Hematopoietic multipotent progenitor cell (in vitro differentiated cells): ENCODE measurements around the gene QARS1. TPM values are rescaled to one million over a fixed set of nuclear protein-coding genes. Genes with fewer than 3 reads are reported as not detected.
A peak's percentile ranks its signal among the peaks of the same experiment; 100 is the strongest.

Experiments
- DNase-seq, 3 donors: peaks; one replicate each; pipeline ENCODE4 v3.0.0-alpha.2; 2011 to 2015; ENCODE audit warnings: low read depth in 2 of 3, low spot score in 2 of 3
- total RNA-seq: library from RNA; depleted of rRNA; stranded (reverse); fragments of >200 nt; gene quantifications from one replicate; pipeline ENCODE4 v1.2.3, GENCODE V29; 2012

QARS1 gene
- 1,148 TPM for total RNA-seq

DNA sequence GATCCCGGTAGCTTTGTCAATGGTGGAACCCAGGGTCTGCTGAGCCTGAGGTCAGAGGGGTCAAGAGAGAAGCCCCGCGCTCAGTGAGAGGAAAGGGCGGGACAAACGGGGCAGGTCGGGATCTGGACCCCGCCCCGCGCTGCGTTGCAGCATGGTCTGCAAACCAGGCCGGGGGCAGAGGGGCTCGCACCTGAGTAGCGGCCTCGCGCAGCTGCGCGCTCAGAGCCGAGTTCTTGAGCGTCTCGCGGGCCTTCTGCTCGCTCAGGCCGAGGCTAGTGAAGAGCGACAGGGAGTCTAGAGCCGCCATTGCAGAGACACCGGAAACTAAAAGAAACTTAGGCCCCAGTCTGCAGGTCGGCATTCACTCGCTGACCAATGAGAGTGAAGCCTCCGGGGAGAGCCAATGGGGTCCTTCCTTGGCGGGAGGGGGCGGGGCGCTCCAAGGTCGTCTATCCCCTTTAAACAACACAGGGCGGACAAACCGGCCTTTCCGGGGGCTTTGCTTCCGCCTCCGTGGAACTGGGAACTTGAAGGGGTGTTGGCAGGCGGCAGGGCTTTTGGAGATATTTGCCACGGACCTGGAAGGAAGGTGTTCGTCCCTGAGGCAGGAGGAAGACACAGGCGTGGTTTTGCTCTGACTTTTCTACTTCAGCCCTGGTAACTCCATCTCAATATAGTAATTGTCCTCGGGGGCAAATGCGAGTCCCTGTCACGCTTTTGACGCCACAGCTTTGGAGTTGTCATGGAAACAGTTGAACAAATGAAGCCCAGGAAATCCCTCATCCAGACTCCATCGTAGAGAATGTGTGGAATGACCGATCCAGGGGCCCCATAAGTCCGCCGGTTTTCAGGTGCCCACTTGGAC, at the start of gene QARS1:
Gene QARS1, minus strand, starts transcription at position 331 of the 865 bp plus-strand sequence. Its CDS starts 24 bp downstream, at position 307.
- peak; percentile 69 to 93 (median 86) for DNase-seq

DNA sequence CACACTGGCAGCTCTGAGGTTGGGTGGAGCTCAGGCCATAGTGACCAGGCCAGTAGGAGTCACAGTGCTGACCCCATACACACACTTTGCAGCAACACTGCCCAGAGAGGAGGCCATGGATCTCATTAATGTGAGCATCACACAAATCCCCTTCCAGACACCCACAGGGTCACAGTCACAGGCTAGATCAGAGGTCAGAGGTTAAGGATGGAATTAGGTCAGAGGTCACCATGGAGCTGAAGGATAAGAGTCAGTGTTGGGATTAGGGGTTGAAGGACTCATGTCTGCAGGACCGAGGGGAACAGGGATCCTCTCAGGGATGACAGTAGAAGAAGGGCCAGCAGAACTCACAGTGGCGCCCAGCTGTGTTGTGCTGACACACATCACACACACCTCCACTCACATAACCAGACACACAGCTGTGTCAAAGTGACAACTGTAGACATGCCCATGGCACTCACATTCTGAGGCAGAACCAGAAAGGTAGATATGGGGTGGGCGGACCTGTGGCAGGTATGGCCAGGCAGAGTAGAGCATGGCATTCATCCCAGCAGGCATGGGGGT, 48.9 kb upstream of the QARS1 start:
- no peak for DNase-seq

DNA sequence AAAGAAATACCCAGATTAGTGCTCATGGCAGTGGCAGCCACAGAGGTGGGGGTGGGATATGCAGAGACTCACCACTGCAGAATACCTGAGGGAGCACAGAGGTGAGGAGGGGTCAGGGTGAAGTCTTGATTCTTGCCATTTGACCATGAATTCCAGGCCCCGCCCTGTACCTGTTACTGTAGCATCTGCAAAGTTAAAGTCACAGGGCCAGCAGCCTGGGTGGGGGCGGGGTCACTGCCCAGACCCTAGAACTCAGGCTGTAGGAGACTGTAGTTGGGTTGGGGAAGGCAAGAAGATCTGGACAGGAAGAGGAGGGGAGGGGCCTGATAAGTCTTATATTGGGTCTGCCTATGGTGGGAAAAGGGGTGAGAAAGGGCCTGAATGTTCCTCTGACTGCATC, 47.1 kb upstream of the QARS1 start:
- DNase-seq, result no peak

DNA sequence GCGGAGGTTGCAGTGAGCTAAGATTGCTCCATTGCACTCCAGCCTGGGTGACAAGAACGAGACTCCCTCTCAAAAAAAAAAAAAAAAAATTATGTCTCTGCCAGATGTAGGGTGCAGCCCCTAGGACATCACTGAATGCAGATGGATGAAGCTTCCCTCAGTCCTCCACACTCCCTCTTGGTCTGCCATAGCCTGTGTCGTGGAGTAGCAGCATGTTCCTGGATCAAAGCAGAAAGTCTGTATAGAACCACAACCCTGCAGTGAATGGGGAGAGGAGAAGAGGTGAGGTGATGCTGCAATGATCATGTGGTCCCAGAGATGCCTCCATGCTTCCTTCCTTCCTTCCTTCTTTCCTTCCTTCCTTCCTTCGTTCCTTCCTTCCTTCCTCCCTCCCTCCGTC, 43.6 kb upstream of the QARS1 start:
- no peak for DNase-seq

DNA sequence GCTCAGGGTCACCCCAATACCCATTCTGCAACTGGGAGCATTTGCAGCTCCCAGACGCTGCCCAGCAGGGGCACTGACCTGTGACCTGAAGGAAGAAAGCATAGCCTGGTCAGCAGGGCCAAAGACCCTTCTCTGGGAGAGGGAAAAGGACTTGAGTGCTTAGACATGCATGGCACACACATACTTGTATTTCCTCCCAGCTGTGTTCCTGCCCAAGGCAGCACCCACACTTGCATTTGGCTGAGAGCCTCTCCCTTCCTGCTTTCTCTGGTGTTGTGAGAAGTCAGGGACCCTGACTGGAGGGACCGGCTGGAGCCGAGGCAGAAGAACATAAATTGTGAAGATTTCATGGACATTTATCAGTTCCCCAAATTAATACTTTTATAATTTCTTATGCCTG, 35.5 kb upstream of the QARS1 start:
- no peak for DNase-seq

DNA sequence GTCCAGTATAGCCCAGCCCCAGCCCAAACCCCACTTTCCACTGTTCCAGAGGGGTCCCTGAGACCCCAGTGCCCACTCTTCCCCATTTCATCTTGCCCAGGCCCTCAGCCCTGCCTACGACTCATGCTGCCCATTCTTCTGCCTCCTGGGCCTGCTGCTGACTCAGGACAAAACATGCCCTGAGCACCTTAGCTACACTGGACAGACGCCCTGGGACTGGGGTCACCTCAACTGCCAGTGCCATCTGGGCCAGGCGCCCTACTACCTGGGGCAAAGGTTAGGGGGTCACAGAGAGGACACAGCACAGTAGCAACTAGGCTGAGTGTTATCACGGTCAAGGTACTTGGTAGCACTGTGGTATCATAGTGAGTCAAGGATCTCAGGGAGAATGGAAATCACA, 30.9 kb upstream of the QARS1 start:
- DNase-seq, result no peak

DNA sequence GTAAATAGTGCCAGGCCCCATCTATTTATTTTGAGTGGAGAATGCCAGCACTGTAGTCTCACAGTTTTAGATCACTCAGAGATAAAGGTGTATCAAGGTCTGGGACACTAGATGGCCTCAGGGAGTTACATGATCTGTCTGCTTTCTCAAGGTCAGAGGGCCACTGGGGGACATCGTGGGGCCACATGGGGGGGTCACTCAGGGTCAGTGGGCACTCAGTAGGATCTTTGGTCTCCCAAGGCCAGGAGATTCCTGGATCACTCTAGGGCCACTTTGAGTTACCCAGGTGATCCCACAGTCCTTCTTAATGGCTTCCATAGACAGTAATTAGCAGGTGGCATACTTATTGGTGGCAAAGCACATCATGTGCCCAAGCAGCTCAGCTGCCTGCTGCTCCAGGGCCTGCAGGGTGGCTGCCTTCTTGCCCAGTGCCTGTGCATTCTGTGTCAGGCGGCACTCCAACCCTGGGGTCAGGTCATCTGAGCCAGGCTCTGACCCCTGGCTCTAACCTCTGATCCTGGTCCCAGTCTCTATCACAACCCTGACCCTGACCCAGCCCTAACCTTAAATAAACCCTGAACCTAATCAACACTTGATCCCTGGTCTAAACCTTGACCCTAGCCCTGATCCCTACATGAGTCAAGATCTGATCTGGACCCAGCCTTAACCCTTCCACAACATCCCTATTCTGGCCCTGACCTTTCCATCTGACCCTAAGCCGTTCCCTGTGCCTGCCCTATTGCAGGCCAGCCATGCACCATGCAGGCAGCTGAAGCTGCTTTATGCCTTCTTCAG, 30.1 kb upstream of the QARS1 start:
- no peak for DNase-seq

- DNase-seq, result peak in 1 of 3 donors; percentile 41
Observed at GRCh38 chr3:49133226-49133951, 28.8 kb upstream of the QARS1 start.

DNA sequence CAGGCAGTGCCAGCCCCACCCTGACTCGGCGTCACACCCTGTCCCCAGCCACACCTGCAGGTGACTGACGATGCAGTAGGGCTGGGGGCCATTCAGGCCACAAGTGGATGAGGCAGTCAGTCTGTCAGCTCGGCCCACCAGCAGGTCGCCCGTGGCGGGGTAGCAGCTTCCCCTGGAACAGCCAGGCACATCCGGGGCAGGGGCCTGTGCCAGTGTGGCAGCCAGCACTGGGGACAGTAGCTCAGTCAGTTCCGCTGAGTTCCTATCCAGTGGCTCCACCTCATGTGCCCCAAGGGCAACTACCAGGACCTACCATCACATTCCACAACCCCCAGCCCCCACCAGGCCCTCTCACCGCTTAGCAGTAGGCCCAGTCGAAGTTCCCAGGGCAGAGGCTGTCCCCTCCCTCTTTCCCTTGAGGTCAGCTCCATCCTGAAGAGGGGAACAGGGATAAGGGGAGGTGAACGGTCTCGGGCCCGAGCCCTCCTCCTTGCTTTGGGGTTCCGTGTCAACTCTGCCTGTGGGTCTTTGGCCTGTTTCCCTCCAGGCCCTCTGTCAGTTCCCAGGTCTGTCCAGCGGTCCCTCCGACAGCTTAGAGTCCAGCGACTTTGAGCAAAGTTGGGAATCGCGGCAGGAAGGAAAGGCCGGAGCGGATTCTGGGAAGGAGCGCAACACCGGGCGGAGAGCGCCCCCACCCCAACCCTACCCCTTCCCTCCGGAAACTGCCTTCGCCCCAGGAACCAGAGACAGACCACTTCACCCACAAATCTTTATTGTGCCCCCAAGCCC, 28.1 kb upstream of the QARS1 start, which contains the start of gene LAMB2:
Gene LAMB2, minus strand, starts transcription at position 614 of the 789 bp plus-strand sequence. Its CDS starts 183 bp downstream, at position 431.
- DNase-seq, result peak in 2 of 3 donors; percentile 68 to 76

- DNase-seq, result no peak
Observed at GRCh38 chr3:49132073-49132436, 27.5 kb upstream of the QARS1 start.

DNA sequence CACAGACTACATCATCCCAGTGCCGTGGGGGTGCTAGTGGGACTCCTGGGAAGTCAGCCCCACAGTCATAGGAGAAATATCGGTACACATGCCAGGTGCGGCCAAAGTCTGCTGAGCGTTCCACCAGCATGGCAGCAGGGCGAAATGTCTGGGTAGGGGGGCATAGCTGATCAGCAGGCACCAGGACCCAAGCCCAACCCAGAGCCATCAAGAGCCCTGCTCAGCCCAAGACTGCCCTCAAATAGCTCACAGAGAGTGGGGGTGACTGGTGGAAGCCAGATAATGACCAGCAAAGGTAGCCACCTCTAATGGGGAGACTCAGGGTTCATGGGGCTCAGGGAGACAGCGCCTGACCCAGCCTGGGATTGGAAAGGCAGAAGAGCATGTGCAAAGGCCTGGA, 27.0 kb upstream of the QARS1 start:
- no peak for DNase-seq

DNA sequence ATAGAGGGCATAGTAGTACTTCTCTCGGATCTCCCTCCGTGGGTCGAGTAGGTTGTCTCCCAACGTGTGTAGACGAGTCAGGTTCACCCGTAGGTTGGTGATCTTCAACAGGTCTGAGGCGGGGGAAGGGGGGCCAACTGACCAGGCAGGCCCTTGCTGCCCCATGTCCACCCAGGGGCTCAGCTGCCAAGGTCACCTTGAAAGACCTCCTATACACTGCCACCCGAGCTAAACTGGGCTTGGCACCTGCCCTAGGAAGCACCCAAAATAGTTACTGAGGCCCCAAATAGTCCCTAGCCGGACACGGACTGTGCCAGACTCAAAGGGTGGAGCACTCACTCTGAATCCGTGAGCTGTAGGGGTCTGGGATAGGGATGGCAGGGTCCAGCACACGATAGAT, 26.5 kb upstream of the QARS1 start:
- DNase-seq, result no peak

DNA sequence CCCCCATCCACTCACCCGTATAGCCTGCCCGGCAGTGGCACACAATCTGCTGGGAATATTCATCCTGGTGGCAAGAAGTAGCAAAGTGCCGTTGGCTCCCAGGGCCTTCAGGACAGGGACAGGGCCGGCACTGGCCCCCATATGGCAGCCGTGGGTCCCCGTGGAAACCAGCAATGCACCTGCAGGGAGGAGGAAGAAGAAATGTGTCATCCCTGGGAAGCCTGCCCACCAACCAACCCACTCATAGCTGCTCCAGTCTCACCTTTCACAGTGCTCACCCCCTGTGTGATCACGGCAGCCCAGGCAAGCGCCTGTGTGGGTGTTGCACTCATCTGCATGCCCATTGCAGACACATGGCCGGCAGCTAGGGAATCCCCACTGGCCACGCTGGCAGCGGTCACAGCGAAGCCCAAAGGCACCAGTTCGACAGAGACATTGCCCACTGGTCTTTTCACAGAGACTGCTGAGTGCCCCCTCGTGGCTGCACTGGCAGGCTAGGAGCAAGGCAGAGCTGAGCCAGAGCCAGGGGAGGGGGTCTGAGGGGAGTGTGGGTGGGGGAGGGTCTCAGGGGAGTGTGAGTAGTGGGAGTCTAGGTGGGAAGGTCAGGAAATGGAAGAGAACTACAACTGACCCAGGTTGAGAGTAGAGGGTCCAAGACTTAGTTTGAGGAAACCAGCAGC, 20.6 kb upstream of the QARS1 start:
- DNase-seq, result no peak

GRCh38 chr3:49124203-49124602, 19.6 kb upstream of the QARS1 start:
- no peak for DNase-seq

GRCh38 chr3:49123687-49124086, 19.1 kb upstream of the QARS1 start:
- DNase-seq, result no peak

DNA sequence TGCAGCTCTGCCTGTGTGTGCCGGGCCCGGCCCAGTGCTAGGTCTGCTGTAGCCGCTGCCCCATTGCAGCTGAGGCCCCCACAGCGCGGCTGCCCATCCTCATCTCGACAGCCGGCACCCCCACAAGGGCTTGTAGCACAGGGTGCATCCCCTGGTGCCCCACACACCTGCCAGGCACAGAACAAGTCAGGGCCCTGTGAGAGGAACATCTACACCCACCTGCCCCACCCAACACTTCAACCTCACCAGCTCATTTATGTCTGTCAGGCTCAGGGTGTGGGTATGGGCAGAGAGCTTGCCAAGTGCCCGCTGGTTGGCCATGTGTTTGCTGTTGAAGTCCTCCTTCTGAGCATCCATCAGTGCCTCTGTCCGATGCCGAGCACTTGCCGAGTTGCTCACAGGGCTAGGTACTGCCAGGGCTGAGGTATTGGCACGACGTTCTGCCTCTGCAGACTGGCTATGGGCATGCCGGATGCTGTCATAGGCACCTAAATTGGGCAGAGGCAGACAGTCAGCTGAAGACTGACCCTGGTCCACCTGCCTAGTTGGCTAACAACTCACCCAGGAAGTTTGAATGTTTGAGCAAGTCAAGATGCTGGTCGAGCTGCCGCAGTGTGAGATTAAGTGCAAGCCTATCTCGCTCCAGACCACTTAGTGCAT, 18.5 kb upstream of the QARS1 start:
- no peak for DNase-seq

DNA sequence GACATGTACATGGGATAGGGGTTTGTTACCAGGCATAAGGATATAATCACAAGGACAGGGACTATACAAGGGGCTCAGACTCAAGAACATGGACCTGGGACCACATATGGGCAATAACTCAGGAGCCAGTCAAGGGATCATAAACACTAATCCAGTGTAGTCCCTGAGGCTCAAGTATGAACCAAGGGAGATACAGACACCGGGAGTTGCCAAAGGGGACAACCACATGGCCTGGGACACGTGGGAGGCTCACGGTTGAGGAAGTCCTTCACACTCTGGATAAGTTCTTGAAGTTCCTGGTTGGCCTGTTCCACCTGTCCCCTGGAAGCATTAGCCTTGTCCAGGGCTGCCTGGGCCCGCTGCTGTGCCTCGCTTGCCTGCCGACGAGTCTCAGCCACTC, 17.9 kb upstream of the QARS1 start:
- no peak for DNase-seq

DNA sequence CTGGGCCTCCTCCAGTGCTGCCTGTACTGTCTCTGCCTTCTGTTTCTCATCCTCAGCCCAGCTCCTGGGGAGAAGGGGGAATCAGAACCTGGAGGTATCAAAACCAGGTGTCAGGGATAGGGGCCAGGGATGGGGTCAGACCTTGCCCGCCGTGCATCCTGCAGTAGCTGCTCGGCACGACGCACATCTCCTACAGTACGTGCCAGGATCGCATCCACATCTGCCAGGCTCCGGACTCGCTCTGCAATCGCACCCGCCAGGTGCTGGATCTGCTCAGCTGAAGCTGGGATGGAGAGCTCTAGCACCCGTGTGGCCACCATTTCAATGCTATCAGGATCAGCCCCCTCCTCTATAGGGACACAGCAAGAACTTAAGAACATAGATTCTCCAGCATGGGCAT, 17.5 kb upstream of the QARS1 start:
- no peak for DNase-seq
